HG03558 (cell line): ENCODE results near the gene CCDC144A.
"Not testable (repeated sequence)": the region's sequence is repeated elsewhere in the genome, so short reads cannot be mapped to it uniquely, and the experiment has no call there.

Source experiments
- ATAC-seq: cut with Tn5 transposase; IDR thresholded peaks from one replicate; pipeline ENCODE4 v1.9.1; 2021; ENCODE audit warnings: moderate number of reproducible peaks; ENCODE audit not compliant: unreplicated experiment; ENCODE audit errors: extremely low read depth

The CCDC144A gene

DNA sequence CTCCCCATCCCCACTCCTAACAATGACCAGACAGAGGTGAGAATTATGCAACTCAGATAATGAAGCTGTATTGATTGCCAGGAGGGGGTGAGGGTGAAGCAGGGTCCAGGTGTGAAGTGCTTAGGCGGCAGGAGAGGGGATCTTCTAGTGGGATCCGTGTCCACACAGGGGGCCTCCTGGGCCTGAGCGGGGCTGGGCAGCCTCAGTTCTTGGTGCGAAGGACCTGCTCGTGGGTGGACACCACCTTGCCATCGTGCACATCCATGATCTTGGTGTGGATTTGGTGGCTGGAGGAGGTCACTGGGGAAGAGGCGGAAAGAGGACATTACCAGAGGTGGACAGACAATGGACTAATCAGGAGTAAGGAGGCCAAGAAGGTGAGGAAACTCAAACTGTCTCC lies 127.9 kb downstream of the CCDC144A start:
- not testable (repeated sequence) for ATAC-seq

DNA sequence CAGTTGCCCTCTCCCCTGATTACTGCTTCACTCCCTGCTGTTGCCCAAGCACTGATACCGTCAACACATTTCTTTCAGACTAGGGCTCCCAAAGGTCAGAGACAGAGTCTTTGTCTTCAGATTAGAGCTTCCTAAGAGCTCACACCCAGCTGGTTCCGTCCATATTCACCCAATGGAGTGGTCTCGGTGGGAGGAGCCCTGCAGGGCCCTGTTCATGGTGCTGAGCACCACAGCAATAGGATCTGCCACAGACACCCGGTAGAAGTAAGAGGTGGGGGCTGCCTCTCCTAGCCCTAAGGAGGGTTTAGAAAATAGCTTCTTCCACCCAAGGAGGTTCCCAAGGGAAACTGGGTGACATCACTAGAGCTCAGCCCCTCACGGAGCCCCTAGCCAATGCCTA lies 128.3 kb downstream of the CCDC144A start:
- ATAC-seq = no peak

DNA sequence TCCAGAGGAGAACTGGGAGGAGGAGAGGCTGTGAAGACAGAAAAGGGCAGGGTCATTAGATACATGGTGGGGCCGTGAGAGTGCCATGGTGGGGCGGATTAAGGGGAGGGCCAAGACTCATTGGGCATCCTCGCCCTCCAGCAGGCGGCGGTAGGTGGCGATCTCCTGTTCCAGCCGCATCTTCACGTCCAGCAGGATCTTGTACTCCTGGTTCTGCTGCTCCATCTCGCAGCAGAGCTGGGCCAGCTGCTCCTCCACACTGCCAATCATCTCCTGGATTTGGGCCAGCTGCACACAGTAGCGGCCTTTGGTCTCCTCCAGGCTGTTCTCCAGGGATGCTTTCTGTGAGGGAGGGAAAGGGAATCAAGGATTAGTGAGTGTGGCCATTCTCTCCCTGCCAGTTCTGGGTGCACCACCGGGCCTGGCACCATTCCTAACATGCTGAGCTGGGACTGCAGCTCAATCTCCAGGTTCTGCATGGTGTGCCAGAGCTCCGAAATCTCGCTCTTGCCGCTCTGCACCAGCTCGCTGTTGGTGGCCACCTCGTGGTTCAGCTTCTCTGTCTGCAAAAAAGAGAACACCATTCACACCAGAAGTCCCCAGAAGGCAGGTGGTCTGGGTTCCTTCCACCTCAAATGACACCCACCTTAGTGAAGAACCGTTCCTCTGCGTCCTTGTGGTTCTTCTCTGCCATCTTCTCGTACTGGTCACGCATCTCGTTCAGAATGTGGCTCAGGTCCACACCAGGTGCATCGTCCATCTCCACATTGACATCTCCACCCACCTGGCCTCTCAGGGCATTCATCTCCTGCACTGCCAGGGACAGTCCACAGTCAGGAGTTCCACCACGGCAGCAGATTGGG lies 129.0 kb downstream of the CCDC144A start:
- ATAC-seq = no peak

- ATAC-seq = no peak
Measured at GRCh38 chr17:16820161-16820877, 130.3 kb downstream of the CCDC144A start.

DNA sequence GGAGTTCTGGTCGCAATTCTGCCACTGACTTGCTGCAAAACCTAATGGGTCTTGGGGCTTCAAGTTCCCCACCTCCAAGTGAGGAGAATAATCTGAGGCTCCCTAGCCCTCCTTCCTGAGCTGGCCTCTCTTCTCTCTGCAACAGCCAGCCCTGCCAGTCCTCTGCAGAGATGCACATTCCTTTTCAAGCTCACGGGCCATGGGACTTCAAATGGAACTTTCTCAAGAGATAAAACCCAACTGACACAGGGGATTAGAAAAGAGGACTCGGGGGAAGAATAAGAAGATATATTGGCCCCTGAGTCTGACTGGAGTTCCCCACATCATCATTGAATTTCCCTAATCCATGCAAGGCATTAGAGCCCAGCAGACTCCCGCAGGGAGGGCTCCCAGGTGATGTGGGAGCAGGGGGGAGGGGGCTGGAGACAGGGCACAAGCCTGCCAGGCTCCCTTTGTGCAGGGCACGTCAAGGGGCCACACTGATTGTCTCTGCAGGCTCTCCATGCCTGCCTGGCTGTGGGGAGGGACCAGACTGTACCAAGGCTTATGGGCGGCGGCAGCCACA lies 131.0 kb downstream of the CCDC144A start:
- no peak for ATAC-seq

- not testable (repeated sequence) for ATAC-seq
Measured at GRCh38 chr17:16822133-16822532, 132.1 kb downstream of the CCDC144A start.

- not testable (repeated sequence) for ATAC-seq
Measured at GRCh38 chr17:16823768-16824406, 133.8 kb downstream of the CCDC144A start.
